Neural progenitor cell (in vitro differentiated cells): ENCODE measurements around the gene PON1.

Experiments used
- CTCF ChIP-seq: fragments of 200-600 bp; sonication (generic); IDR thresholded peaks from 2 replicates; pipeline ENCODE4 v1.5.1; 2017; ENCODE audit warnings: antibody characterized with exemption, mild to moderate bottlenecking
- EZH2 ChIP-seq: fragments of 200-600 bp; sonication (generic); IDR thresholded peaks from 2 replicates; pipeline ENCODE4 v1.6.1; 2017; ENCODE audit warnings: antibody characterized with exemption, mild to moderate bottlenecking, moderate library complexity

GRCh38 chr7:95327356-95327755, 3.0 kb upstream of the PON1 start:
- TF ChIP-seq EZH2 (no peak), CTCF (no peak)
